ENCODE measurements around the gene HYI.
"Not testable (repeated sequence)": the region's sequence is repeated elsewhere in the genome, so short reads cannot be mapped to it uniquely, and the experiment has no call there.

The HYI gene, protein sequence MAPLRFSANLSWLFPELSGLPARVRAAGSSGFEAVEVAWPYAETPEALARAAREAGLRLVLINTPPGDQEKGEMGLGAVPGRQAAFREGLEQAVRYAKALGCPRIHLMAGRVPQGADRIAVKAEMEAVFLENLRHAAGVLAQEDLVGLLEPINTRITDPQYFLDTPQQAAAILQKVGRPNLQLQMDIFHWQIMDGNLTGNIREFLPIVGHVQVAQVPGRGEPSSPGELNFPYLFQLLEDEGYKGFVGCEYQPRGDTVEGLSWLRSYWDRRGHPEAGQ

DNA sequence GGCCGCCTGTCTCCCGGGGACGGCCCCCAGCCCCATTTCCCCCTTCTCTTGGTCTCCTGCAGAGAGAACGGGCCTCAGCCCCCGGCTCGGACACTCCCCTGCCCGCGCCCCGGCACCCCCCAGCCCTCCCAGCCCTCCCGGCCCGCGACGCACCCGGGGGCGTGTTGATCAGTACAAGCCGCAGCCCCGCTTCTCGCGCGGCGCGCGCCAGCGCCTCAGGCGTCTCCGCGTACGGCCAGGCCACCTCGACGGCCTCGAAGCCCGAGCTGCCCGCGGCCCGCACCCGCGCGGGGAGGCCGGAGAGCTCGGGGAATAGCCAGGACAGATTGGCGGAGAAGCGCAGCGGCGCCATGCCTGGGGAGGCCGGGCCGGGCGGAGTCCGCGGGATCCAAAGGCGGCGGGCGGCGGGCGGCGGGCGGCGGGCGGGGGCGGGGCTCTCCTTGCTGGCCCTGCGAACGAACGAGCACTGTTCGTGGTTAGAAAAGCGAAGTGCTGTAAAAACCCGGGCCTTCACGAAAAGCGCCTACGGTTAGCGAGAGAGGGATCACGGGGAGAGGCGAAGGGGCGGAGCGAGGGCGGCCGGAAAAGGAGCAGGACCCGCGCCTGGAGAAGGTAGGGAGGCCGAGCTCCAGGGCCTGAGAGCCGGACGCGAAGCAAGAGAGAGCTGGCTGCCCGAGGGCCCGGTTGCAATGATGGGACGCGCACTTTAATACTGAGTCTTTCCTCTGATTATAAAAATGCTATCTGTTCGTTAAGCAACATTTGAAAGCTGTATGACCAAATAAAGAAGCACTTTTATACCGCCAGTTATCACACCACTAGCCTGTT is at the start of gene HYI:
Gene HYI (minus strand): TSS at position 490 of the 828 bp plus-strand sequence. CDS start 138 bp downstream, at position 352.
- TF ChIP-seq, protein P1, sequence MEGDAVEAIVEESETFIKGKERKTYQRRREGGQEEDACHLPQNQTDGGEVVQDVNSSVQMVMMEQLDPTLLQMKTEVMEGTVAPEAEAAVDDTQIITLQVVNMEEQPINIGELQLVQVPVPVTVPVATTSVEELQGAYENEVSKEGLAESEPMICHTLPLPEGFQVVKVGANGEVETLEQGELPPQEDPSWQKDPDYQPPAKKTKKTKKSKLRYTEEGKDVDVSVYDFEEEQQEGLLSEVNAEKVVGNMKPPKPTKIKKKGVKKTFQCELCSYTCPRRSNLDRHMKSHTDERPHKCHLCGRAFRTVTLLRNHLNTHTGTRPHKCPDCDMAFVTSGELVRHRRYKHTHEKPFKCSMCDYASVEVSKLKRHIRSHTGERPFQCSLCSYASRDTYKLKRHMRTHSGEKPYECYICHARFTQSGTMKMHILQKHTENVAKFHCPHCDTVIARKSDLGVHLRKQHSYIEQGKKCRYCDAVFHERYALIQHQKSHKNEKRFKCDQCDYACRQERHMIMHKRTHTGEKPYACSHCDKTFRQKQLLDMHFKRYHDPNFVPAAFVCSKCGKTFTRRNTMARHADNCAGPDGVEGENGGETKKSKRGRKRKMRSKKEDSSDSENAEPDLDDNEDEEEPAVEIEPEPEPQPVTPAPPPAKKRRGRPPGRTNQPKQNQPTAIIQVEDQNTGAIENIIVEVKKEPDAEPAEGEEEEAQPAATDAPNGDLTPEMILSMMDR (IDR thresholded peaks at IDR 0.05; ENCODE audit: insufficient read depth, low read length, poor library complexity, severe bottlenecking) = no peak
- Histone ChIP-seq H3K27me3 (replicated peaks; ENCODE audit: control insufficient read depth, insufficient read depth, low read length) (no peaks in the 10 kb centered on the region), H3K36me3 (ENCODE audit: control insufficient read depth, insufficient read depth, low read length) (peaks cover 22% of the 10 kb centered on the region), H3K4me3 (replicated peaks; ENCODE audit: low read depth, low read length) (peak within 1 kb of the TSS; percentile 49)
- DNase-seq (ENCODE audit: extremely low read depth, insufficient read length) = peak; percentile 61

DNA sequence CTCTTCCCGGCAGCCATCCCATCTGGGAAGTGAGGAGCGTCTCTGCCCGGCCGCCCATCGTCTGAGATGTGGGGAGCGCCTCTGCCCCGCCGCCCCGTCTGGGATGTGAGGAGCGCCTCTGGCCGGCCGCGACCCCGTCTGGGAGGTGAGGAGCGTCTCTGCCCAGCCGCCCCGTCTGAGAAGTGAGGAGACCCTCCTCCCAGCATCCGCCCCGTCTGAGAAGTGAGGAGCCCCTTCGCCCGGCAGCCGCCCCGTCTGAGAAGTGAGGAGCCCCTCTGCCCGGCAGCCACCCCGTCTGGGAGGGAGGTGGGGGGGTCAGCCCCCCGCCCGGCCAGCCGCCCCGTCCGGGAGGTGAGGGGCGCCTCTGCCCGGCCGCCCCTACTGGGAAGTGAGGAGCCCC is 48.1 kb upstream of the HYI start:
- not testable (repeated sequence) for DNase-seq (ENCODE audit: extremely low read depth, insufficient read length); H3K27me3 ChIP-seq (replicated peaks; ENCODE audit: control insufficient read depth, insufficient read depth, low read length); H3K36me3 ChIP-seq (ENCODE audit: control insufficient read depth, insufficient read depth, low read length); H3K4me3 ChIP-seq (replicated peaks; ENCODE audit: low read depth, low read length)

DNA sequence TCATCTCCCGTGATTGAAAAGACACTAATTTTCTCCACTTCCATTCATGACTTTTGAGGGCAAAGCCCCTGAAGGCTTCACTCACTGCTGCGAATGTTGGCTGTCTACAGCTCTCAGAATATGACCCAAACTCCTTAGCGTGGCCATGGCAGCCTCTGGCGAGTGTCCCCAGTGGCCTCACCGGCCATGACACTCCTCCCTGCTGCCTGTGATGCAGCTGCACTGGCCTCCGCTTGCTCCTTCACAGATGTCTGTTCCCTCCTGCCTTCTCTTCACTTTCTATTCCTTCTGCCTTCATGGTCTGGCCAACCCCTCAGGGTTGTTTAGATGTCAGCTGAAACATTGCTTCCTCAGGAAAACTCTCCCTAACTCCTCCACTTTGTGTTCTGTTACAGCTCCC is 46.2 kb upstream of the HYI start:
- H3K27me3 ChIP-seq (replicated peaks; ENCODE audit: control insufficient read depth, insufficient read depth, low read length) = no peaks in the 10 kb centered on the region
- no peak overlapping the region for H3K4me3 ChIP-seq (replicated peaks; ENCODE audit: low read depth, low read length)
- TF ChIP-seq, protein P1 (IDR thresholded peaks at IDR 0.05; ENCODE audit: insufficient read depth, low read length, poor library complexity, severe bottlenecking) = no peak
- no peak for DNase-seq (ENCODE audit: extremely low read depth, insufficient read length)
- H3K36me3 ChIP-seq (ENCODE audit: control insufficient read depth, insufficient read depth, low read length) = no peaks in the 10 kb centered on the region

DNA sequence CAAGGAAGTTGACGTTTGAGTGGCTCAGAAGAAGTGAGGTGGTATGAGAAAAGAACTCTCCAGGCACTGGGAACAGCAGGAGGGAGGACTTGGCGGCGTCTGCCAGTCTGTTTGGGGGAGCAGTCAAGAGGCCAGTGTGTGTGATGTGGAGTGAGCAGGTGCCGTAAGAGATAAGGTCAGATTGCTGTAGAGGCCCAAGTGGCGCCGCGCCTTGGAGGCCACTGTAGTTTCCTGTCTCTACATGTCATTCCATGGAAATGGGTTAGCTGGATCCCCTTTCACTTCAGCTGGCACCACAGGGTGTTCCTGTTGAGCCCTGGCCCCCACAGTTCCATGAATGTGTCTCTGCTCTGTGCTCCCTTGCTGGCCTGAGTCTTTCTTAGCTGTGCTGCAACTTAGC is 41.5 kb upstream of the HYI start:
- Histone ChIP-seq H3K36me3 (ENCODE audit: control insufficient read depth, insufficient read depth, low read length) (no peaks in the 10 kb centered on the region), H3K4me3 (replicated peaks; ENCODE audit: low read depth, low read length) (no peak overlapping the region), H3K27me3 (replicated peaks; ENCODE audit: control insufficient read depth, insufficient read depth, low read length) (no peaks in the 10 kb centered on the region)
- no peak for DNase-seq (ENCODE audit: extremely low read depth, insufficient read length)
- TF ChIP-seq, protein P1 (IDR thresholded peaks at IDR 0.05; ENCODE audit: insufficient read depth, low read length, poor library complexity, severe bottlenecking) = no peak

DNA sequence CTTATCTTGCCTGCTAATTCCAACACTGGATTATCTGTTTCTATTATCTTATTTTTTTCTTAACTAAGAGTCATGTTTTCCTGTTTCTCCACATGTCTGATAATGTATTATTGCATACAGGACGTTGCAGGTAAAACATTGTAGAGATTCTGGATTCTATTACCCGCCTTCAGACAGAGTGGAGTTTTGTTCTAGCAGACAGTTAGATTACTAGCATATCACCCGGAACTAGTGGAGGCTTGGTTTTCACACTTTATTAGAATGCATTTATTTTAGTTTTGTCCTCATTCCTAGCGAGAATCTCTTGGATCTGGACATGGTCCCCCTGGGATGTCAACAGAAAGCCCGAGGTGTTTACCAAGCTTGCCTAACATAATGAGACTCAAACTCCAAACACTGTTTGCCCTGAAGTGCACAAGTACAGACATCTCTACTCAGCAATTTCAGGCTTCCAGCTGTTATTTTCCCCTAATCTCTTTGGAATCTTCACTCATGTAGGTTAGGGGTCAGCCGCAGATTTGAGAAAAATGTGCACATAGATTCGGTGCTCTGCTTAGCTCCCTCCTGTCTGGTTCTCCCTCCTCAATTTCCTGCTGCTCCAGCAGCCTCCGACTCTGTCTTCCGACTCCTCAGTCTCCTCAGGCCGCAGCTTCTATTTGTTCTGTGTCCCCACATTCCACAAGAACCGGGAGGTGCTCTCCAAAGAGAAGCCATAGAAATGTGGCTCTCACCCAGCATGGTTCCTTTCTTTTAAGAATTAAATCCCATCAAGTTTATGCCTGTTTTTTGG is 40.1 kb upstream of the HYI start:
- Histone ChIP-seq H3K36me3 (ENCODE audit: control insufficient read depth, insufficient read depth, low read length) (no peaks in the 10 kb centered on the region), H3K4me3 (replicated peaks; ENCODE audit: low read depth, low read length) (no peak overlapping the region), H3K27me3 (replicated peaks; ENCODE audit: control insufficient read depth, insufficient read depth, low read length) (no peaks in the 10 kb centered on the region)
- no peak for DNase-seq (ENCODE audit: extremely low read depth, insufficient read length)
- TF ChIP-seq, protein P1 (IDR thresholded peaks at IDR 0.05; ENCODE audit: insufficient read depth, low read length, poor library complexity, severe bottlenecking) = no peak

DNA sequence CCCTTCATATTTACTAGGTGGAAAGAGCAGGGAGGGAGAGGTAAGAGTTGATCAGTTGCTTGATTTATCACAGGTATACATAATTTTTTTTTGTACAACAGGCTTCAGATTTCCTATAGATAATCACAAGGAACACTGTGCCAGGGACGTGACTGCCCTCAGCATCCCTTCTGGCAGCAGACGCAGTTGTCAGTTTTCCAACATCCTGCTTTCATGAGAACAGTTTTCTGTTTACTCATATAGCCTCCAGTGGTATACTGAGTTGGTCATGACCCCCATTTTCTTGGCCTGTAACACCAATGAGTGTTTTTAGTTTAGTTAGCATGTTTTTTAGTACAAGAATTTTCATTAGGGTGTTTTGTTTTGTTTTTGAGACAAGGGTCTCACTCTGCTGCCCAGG is 39.1 kb upstream of the HYI start:
- TF ChIP-seq, protein P1 (IDR thresholded peaks at IDR 0.05; ENCODE audit: insufficient read depth, low read length, poor library complexity, severe bottlenecking) = no peak
- DNase-seq (ENCODE audit: extremely low read depth, insufficient read length) = no peak
- Histone ChIP-seq H3K4me3 (replicated peaks; ENCODE audit: low read depth, low read length) (no peak overlapping the region), H3K36me3 (ENCODE audit: control insufficient read depth, insufficient read depth, low read length) (no peaks in the 10 kb centered on the region), H3K27me3 (replicated peaks; ENCODE audit: control insufficient read depth, insufficient read depth, low read length) (no peaks in the 10 kb centered on the region)

Data from GM06990 (cell line).